Loucy (cell line): ENCODE data around the gene HSD17B12.

Source experiments
- H2AFZ ChIP-seq: fragments of 200-600 bp; sonication (generic); 2 replicates; pipeline ENCODE4 v1.6.0; 2016; ENCODE audit warnings: antibody characterized with exemption, mild to moderate bottlenecking, low read length, moderate library complexity
- H3F3A ChIP-seq: fragments of 200-600 bp; 2 replicates; pipeline ENCODE4 v1.6.0; 2016; ENCODE audit warnings: antibody characterized with exemption, low read depth, mild to moderate bottlenecking
- H3K27me3 ChIP-seq: fragments of 200-600 bp; sonication (generic); 2 replicates; pipeline ENCODE4 v1.6.1; 2014; ENCODE audit warnings: low read length, mild to moderate bottlenecking; ENCODE audit not compliant: insufficient read depth, poor library complexity, severe bottlenecking
- H3K36me3 ChIP-seq: fragments of 200-600 bp; sonication (generic); 2 replicates; pipeline ENCODE4 v1.6.1; 2016; ENCODE audit warnings: low read length; ENCODE audit not compliant: insufficient read depth
- H3K4me1 ChIP-seq: fragments of 200-600 bp; sonication (generic); 2 replicates; pipeline ENCODE4 v1.5.1; 2014; ENCODE audit warnings: low read length, mild to moderate bottlenecking; ENCODE audit not compliant: insufficient read depth, poor library complexity, severe bottlenecking
- H3K4me2 ChIP-seq: fragments of 200-600 bp; sonication (generic); 2 replicates; pipeline ENCODE4 v1.6.0; 2014; ENCODE audit warnings: antibody characterized with exemption, low read length, low read depth, mild to moderate bottlenecking; ENCODE audit not compliant: poor library complexity, severe bottlenecking
- H3K4me3 ChIP-seq: fragments of 200-600 bp; sonication (generic); 2 replicates; pipeline ENCODE4 v1.5.1; 2014; ENCODE audit warnings: low read length, mild to moderate bottlenecking, mixed read lengths; ENCODE audit not compliant: poor library complexity, severe bottlenecking
- H3K79me2 ChIP-seq: fragments of 200-600 bp; sonication (generic); 2 replicates; pipeline ENCODE4 v1.6.1; 2014; ENCODE audit warnings: low read length; ENCODE audit not compliant: insufficient read depth
- H3K9ac ChIP-seq: fragments of 200-600 bp; sonication (generic); 2 replicates; pipeline ENCODE4 v1.6.0; 2014; ENCODE audit warnings: mild to moderate bottlenecking, low read depth, low read length, moderate library complexity; ENCODE audit not compliant: poor library complexity, severe bottlenecking
- H3K9me2 ChIP-seq: fragments of 200-600 bp; sonication (generic); replicated peaks from 2 replicates; pipeline ENCODE4 v1.6.1; 2016; ENCODE audit warnings: low read depth, low read length, mixed read lengths
- H3K9me3 ChIP-seq: fragments of 200-600 bp; sonication (generic); 2 replicates; pipeline ENCODE4 v1.6.1; 2014; ENCODE audit warnings: mild to moderate bottlenecking, antibody characterized with exemption, low read length, low read depth; ENCODE audit not compliant: insufficient read depth
- H4K20me1 ChIP-seq: fragments of 200-600 bp; sonication (generic); 2 replicates; pipeline ENCODE4 v1.6.0; 2014; ENCODE audit warnings: antibody characterized with exemption, low read length, mild to moderate bottlenecking; ENCODE audit not compliant: insufficient read depth, poor library complexity, severe bottlenecking
- CTCF ChIP-seq: fragments of 200-600 bp; sonication (generic); conservative IDR thresholded peaks from 2 replicates; pipeline ENCODE4 v1.5.1; 2014; ENCODE audit warnings: mild to moderate bottlenecking, antibody characterized with exemption, low read length
- EZH2phosphoT487 ChIP-seq: fragments of 200-600 bp; IDR thresholded peaks from 2 replicates; pipeline ENCODE4 v1.6.1; 2018; ENCODE audit warnings: antibody characterized with exemption, mild to moderate bottlenecking, moderate library complexity, borderline replicate concordance

HSD17B12 gene

GRCh38 chr11:43823851-43824250 lies 143.3 kb downstream of the HSD17B12 start:
- H3K79me2 ChIP-seq: no peaks in the 10 kb centered on the region
- no peaks in the 10 kb centered on the region for H3K9me2 ChIP-seq
- TF ChIP-seq CTCF (no peak), EZH2phosphoT487 (no peak)
- no peaks in the 10 kb centered on the region for H4K20me1 ChIP-seq
- H3K9ac ChIP-seq: no peak overlapping the region
- no peak overlapping the region for H3K4me2 ChIP-seq
- H3K27me3 ChIP-seq: no peaks in the 10 kb centered on the region
- H2AFZ ChIP-seq: no peak overlapping the region
- no peaks in the 10 kb centered on the region for H3K9me3 ChIP-seq
- no peaks in the 10 kb centered on the region for H3F3A ChIP-seq
- H3K4me3 ChIP-seq: no peak overlapping the region
- no peaks in the 10 kb centered on the region for H3K4me1 ChIP-seq
- no peaks in the 10 kb centered on the region for H3K36me3 ChIP-seq

- no peaks in the 10 kb centered on the region for H4K20me1 ChIP-seq
- no peaks in the 10 kb centered on the region for H3K27me3 ChIP-seq
- H3K4me1 ChIP-seq: no peaks in the 10 kb centered on the region
- H3K4me2 ChIP-seq: no peak overlapping the region
- no peak overlapping the region for H2AFZ ChIP-seq
- H3K9me3 ChIP-seq: no peaks in the 10 kb centered on the region
- H3K4me3 ChIP-seq: no peak overlapping the region
- H3F3A ChIP-seq: no peaks in the 10 kb centered on the region
- H3K9me2 ChIP-seq: no peaks in the 10 kb centered on the region
- H3K36me3 ChIP-seq: no peaks in the 10 kb centered on the region
- H3K79me2 ChIP-seq: no peaks in the 10 kb centered on the region
- TF ChIP-seq EZH2phosphoT487: no peak
- peak; percentile 88 for TF ChIP-seq CTCF
- no peak overlapping the region for H3K9ac ChIP-seq
Measured at GRCh38 chr11:43825217-43825816, 144.8 kb downstream of the HSD17B12 start.

GRCh38 chr11:43830928-43831440 lies 150.4 kb downstream of the HSD17B12 start:
- H3K9me3 ChIP-seq: no peaks in the 10 kb centered on the region
- H3K4me2 ChIP-seq: no peak overlapping the region
- TF ChIP-seq EZH2phosphoT487: no peak
- no peak for TF ChIP-seq CTCF
- no peak overlapping the region for H3K4me3 ChIP-seq
- no peaks in the 10 kb centered on the region for H3K9me2 ChIP-seq
- H3K79me2 ChIP-seq: no peaks in the 10 kb centered on the region
- no peak overlapping the region for H3K9ac ChIP-seq
- H4K20me1 ChIP-seq: no peaks in the 10 kb centered on the region
- no peak overlapping the region for H2AFZ ChIP-seq
- no peaks in the 10 kb centered on the region for H3K27me3 ChIP-seq
- H3K36me3 ChIP-seq: peaks cover 5% of the 10 kb centered on the region; the same call in 1 of the 2 replicates
- no peaks in the 10 kb centered on the region for H3K4me1 ChIP-seq
- H3F3A ChIP-seq: no peaks in the 10 kb centered on the region
